K562 (cell line): Measurements from ENCODE around the gene TBX6. TPM values are rescaled to one million over a fixed set of nuclear protein-coding genes. Genes with fewer than 3 reads are reported as not detected.

Experiments
- CUX1 ChIP-seq: fragments of 200-800 bp; sonication (Bioruptor generic); IDR thresholded peaks from 2 replicates; pipeline ENCODE4 v1.6.1; 2016; ENCODE audit warnings: missing genetic modification characterization, missing compliant biosample characterization
- EZH2 ChIP-seq: IDR thresholded peaks from 2 replicates; pipeline ENCODE4 v1.6.1; 2012; ENCODE audit warnings: low read depth, mild to moderate bottlenecking, inconsistent platforms, low read length, borderline replicate concordance
- GATAD2B ChIP-seq: fragments of 450-650 bp; IDR thresholded peaks from 2 replicates; pipeline ENCODE4 v1.6.1; 2017; ENCODE audit warnings: mild to moderate bottlenecking, borderline replicate concordance
- KDM4B ChIP-seq, 2 experiments: fragments of 450-650 bp in 1 of 2; sonication (generic) in 1 of 2; IDR thresholded peaks; 2 replicates each; pipeline ENCODE4 v1.6.1; 2016 to 2017; ENCODE audit warnings: borderline replicate concordance in 2 of 2, antibody characterized with exemption in 1 of 2, low read depth in 1 of 2, mild to moderate bottlenecking in 1 of 2
- MBD1 ChIP-seq: fragments of 250-450 bp; sonication (Bioruptor Pico); IDR thresholded peaks from 2 replicates; pipeline ENCODE4 v1.8.0; 2022; ENCODE audit warnings: inconsistent platforms
- NRF1 ChIP-seq, 2 experiments: fragments of 450-650 bp; IDR thresholded peaks in 1 of 2; conservative IDR thresholded peaks in 1 of 2; 2 replicates each; pipeline ENCODE4 v1.6.1; 2014; ENCODE audit warnings: mild to moderate bottlenecking in 2 of 2
- POLR2H ChIP-seq: IDR thresholded peaks from 2 replicates; pipeline ENCODE4 v1.6.1; 2016; ENCODE audit warnings: missing genetic modification characterization, low read depth, mild to moderate bottlenecking, control low read depth, missing compliant biosample characterization, moderate library complexity
- PRDM10 ChIP-seq: fragments of 450-650 bp; IDR thresholded peaks from 2 replicates; pipeline ENCODE4 v1.6.1; 2018; ENCODE audit not compliant: partially characterized antibody
- PTBP1 ChIP-seq: fragments of 200-400 bp; formaldehyde crosslinking; IDR thresholded peaks from 2 replicates; pipeline ENCODE4 v1.6.1; 2017; ENCODE audit warnings: low read depth, low read length
- SMAD4 ChIP-seq: fragments of 250-450 bp; sonication (Bioruptor Pico); conservative IDR thresholded peaks from 2 replicates; pipeline ENCODE4 v1.8.0; 2021; ENCODE audit warnings: inconsistent platforms, mild to moderate bottlenecking, moderate library complexity
- SUPT5H ChIP-seq: fragments of 450-650 bp; IDR thresholded peaks from 2 replicates; pipeline ENCODE4 v1.6.1; 2016
- ZNF212 ChIP-seq: fragments of 450-650 bp; formaldehyde crosslinking; IDR thresholded peaks from 2 replicates; pipeline ENCODE4 v1.4.0; 2020; ENCODE audit warnings: mild to moderate bottlenecking
- ZNF395 ChIP-seq: fragments of 200-800 bp; sonication (Bioruptor generic); IDR thresholded peaks from 2 replicates; pipeline ENCODE4 v1.6.1; 2017; ENCODE audit warnings: missing genetic modification characterization, missing compliant biosample characterization
- ZNF668 ChIP-seq: fragments of 250-450 bp; sonication (Bioruptor Pico); IDR thresholded peaks from 2 replicates; pipeline ENCODE4 v1.8.0; 2022; ENCODE audit warnings: mild to moderate bottlenecking, inconsistent platforms
- polyA plus RNA-seq, 8 experiments: library from polyadenylated mRNA; depleted of rRNA in 4 of 8; stranded (reverse) in 5 of 8; unstranded in 3 of 8; fragments of >200 nt; fragmentation: Nextera tagmentation in 2 of 8; fragmentation: Illumina TruSeq in 1 of 8; extraction: Ambion mirVana in 2 of 8; extraction: Trizol in 1 of 8; gene quantifications; 2 replicates each; pipeline versions ENCODE4 v1.2.1 to v1.2.3, GENCODE V29; 2011 to 2014; ENCODE audit warnings: inconsistent platforms in 1 of 8, missing spikeins in 1 of 8
- total RNA-seq, 7 experiments: library from RNA; depleted of rRNA in 6 of 7; stranded (reverse); fragments of >200 nt in 6 of 7; fragmentation: Illumina TruSeq in 2 of 7; extraction: Trizol in 2 of 7; gene quantifications; 2 replicates each; pipeline versions ENCODE4 v1.2.1 to v1.2.3, GENCODE V29; 2011 to 2021; ENCODE audit warnings: low replicate concordance in 1 of 7

TBX6 gene
- total and polyA plus RNA-seq, 9 of the 15 experiments (the other 6 are each of a cell fraction or from before 2014, with no cell fraction given), result 0.07 to 0.58 (median 0.11) TPM; not detected in 2

GRCh38 chr16:30063893-30064728, 27.6 kb downstream of the TBX6 start (continued):
- TF ChIP-seq PRDM10, result peak; percentile 67
- TF ChIP-seq ZNF395, result no peak; the same call in 1 of the 2 replicates
- TF ChIP-seq SMAD4 (CRISPR knock-in tag), result peak; percentile 49
- TF ChIP-seq CUX1, result no peak
- TF ChIP-seq ZNF212, result no peak
- no peak for TF ChIP-seq EZH2
- TF ChIP-seq NRF1 (conservative IDR thresholded peaks at IDR 0.05 in 1 of 2, IDR thresholded peaks at IDR 0.05 in 1 of 2), result no peak; a peak in 1 of 4 replicates
- TF ChIP-seq PTBP1, result 0 out of 2 replicates have a peak, but pooled peaks have one; percentile 26
- no peak for TF ChIP-seq POLR2H (tag)
- no peak for TF ChIP-seq GATAD2B
- no peak for TF ChIP-seq ZNF668 (CRISPR knock-in tag)
- no peak for TF ChIP-seq MBD1
- no peak for TF ChIP-seq KDM4B (IDR thresholded peaks at IDR 0.05; ENCODE audit: borderline replicate concordance in 2 of 2, low read depth in 1 of 2)
- TF ChIP-seq SUPT5H, result peak; percentile 47
